Measurements from ENCODE around the gene LTC4S. TPM values are rescaled to one million over a fixed set of nuclear protein-coding genes. Genes with fewer than 3 reads are reported as not detected.

The LTC4S gene
- total RNA-seq, 3 donors from 2014 or later, result 3.8 to 8.8 (median 6.7) TPM

DNA sequence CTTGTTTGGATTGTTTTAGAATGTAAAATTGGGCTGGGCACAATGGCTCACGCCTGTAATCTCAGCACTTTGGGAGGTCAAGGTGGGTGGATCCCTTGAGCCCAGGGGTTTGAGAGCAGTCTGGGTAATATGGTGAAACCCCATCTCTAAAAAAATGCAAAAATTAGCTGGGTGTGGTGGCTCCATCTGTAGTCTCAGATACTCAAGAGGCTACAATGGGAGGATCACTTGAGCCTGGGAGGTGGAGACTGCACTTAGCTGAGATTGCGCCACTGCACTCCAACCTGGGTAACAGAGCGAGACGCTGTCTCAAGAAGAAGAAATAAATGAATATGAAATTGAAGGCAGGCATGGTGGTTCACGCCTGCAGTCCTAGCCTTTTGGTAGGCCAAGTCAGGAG, 39.8 kb upstream of the LTC4S start:
- TF ChIP-seq, protein P1, sequence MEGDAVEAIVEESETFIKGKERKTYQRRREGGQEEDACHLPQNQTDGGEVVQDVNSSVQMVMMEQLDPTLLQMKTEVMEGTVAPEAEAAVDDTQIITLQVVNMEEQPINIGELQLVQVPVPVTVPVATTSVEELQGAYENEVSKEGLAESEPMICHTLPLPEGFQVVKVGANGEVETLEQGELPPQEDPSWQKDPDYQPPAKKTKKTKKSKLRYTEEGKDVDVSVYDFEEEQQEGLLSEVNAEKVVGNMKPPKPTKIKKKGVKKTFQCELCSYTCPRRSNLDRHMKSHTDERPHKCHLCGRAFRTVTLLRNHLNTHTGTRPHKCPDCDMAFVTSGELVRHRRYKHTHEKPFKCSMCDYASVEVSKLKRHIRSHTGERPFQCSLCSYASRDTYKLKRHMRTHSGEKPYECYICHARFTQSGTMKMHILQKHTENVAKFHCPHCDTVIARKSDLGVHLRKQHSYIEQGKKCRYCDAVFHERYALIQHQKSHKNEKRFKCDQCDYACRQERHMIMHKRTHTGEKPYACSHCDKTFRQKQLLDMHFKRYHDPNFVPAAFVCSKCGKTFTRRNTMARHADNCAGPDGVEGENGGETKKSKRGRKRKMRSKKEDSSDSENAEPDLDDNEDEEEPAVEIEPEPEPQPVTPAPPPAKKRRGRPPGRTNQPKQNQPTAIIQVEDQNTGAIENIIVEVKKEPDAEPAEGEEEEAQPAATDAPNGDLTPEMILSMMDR (IDR thresholded peaks at IDR 0.05), result no peak
- no peak for TF ChIP-seq POLR2A (IDR thresholded peaks at IDR 0.05)
- TF ChIP-seq POLR2AphosphoS5 (IDR thresholded peaks at IDR 0.05), result no peak
- Histone ChIP-seq H3K27ac (no peak overlapping the region), H3K27me3 (no peaks in the 10 kb centered on the region), H3K4me1 (no peaks in the 10 kb centered on the region), H3K9me3 (no peaks in the 10 kb centered on the region), H3K4me3 (no peak overlapping the region), H3K36me3 (no peaks in the 10 kb centered on the region)
- no peak for DNase-seq (ENCODE audit: low spot score in 2 of 2)
- intact Hi-C loops (cut with DNase I; ENCODE audit: low total_unique reads), result no loop called here

DNA sequence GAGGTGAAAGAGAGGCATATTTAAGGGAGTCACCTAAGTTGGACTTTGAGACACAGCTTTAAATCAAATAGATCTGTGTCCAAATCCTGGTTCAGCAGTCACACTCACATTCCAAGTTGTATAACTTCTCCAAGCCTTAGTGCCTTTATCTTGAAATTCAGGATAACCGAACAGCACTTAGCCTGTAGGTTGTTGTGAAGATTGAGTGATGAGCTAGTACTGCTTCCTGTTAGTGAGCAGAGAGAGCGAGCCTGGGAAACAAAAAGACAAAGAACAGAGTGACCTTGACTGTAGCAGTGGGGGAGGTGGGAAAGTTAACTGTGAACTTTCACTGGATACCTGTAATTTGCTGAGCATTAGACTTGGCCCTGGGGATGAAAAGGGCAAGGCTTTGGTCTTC, 38.8 kb upstream of the LTC4S start:
- TF ChIP-seq, protein P1 (IDR thresholded peaks at IDR 0.05), result no peak
- TF ChIP-seq POLR2A (IDR thresholded peaks at IDR 0.05), result no peak
- no peak for TF ChIP-seq POLR2AphosphoS5 (IDR thresholded peaks at IDR 0.05)
- no peak for DNase-seq (ENCODE audit: low spot score in 2 of 2)
- intact Hi-C loops (cut with DNase I; ENCODE audit: low total_unique reads), result no loop called here
- Histone ChIP-seq H3K4me3 (no peak overlapping the region), H3K36me3 (no peaks in the 10 kb centered on the region), H3K4me1 (no peaks in the 10 kb centered on the region), H3K9me3 (no peaks in the 10 kb centered on the region), H3K27ac (no peak overlapping the region), H3K27me3 (no peaks in the 10 kb centered on the region)

- Histone ChIP-seq H3K4me1 (peaks cover 5 to 15% of the 10 kb centered on the region in 2 donors), H3K36me3 (no peaks in the 10 kb centered on the region), H3K4me3 (no peak overlapping the region), H3K27ac (no peak overlapping the region), H3K9me3 (no peaks in the 10 kb centered on the region), H3K27me3 (no peaks in the 10 kb centered on the region)
- no peak for DNase-seq (ENCODE audit: low spot score in 2 of 2)
- intact Hi-C loops (cut with DNase I; ENCODE audit: low total_unique reads), result no loop called here
- TF ChIP-seq, protein P1 (IDR thresholded peaks at IDR 0.05), result no peak
- TF ChIP-seq POLR2AphosphoS5 (IDR thresholded peaks at IDR 0.05) (no peak), POLR2A (IDR thresholded peaks at IDR 0.05) (no peak)
Observed at GRCh38 chr5:179758955-179759354, 34.8 kb upstream of the LTC4S start.

- Histone ChIP-seq H3K9me3 (no peaks in the 10 kb centered on the region), H3K36me3 (no peaks in the 10 kb centered on the region), H3K27ac (no peak overlapping the region), H3K4me1 (peaks cover 5 to 15% of the 10 kb centered on the region in 2 donors), H3K4me3 (no peak overlapping the region), H3K27me3 (no peaks in the 10 kb centered on the region)
- TF ChIP-seq POLR2AphosphoS5 (IDR thresholded peaks at IDR 0.05), result no peak
- TF ChIP-seq, protein P1 (IDR thresholded peaks at IDR 0.05), result no peak
- TF ChIP-seq POLR2A (IDR thresholded peaks at IDR 0.05), result no peak
- intact Hi-C loops (cut with DNase I; ENCODE audit: low total_unique reads), result no loop called here
- no peak for DNase-seq (ENCODE audit: low spot score in 2 of 2)
Observed at GRCh38 chr5:179759581-179760551, 33.9 kb upstream of the LTC4S start.

- Histone ChIP-seq H3K36me3 (no peaks in the 10 kb centered on the region), H3K9me3 (no peaks in the 10 kb centered on the region), H3K4me1 (peaks cover 10 to 15% of the 10 kb centered on the region in 2 donors), H3K27me3 (no peaks in the 10 kb centered on the region), H3K27ac (peak overlapping the region; percentile 50 to 66), H3K4me3 (no peak overlapping the region)
- intact Hi-C loops (cut with DNase I; ENCODE audit: low total_unique reads), result no loop called here
- DNase-seq (ENCODE audit: low spot score in 2 of 2), result no peak
- no peak for TF ChIP-seq POLR2AphosphoS5 (IDR thresholded peaks at IDR 0.05)
- no peak for TF ChIP-seq POLR2A (IDR thresholded peaks at IDR 0.05)
- TF ChIP-seq, protein P1 (IDR thresholded peaks at IDR 0.05), result no peak
Observed at GRCh38 chr5:179762079-179762780, 31.6 kb upstream of the LTC4S start.
